ENCODE data around the gene CYTH4. TPM values are rescaled to one million over a fixed set of nuclear protein-coding genes. Genes with fewer than 3 reads are reported as not detected.

Gene CYTH4
- total RNA-seq, 2 donors from 2014 or later, result 2.3 to 7.9 TPM

DNA sequence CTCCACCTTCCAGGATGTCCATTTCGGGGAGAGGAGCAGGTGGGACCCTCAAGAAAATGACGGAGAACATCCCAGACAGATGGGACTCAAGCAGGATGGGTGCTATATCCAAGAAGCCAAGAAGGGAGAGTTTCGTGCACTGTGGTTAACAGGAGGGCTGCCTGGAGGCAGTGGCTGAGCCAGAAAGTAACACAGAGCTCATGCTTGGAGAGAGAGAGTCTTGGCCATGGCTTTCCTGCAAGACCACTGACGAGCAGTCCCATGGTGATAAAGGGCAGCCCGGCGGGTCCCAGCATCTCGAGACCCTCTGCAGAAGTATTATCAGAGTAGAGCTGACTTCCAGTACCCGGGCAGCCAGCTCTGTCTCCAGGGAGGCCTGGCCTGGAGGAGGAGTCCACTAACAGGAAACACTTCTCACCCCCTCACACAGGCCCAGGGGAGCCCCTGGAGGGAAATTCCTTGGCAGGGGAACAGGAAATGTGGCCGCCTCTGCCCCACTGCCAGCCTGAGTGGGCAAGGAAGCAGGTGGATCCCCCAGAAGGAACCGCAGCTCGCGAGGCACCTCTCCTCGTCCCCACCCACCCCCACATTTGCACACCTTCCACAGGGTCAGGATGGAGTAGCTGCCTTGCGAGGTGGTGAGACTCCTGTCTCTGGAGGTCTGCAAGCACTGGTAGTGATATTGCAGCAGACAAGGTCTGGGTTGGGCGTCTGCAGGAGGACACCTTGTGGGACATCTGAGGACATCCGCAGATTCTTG lies 32.2 kb downstream of the CYTH4 start:
- Histone ChIP-seq H3K27me3 (no peaks in the 10 kb centered on the region), H3K36me3 (replicated peaks in 1 of 2; ENCODE audit: insufficient read depth in 1 of 2, low read depth in 2 of 2) (no peaks in the 10 kb centered on the region), H3K27ac (no peak overlapping the region), H3K4me1 (no peaks in the 10 kb centered on the region), H3K4me3 (no peak overlapping the region), H3K9me3 (no peaks in the 10 kb centered on the region)
- intact Hi-C loops (cut with DNase I), result loop anchor here (5.0 kb wide), 1 partner anchor 143 kb away; no protein-coding TSS in a partner anchor
- WGBS, 2 donors, result 40 to 54% methylated on average over 8 to 16 of the region's 16 CpGs
- DNase-seq (no peak), ATAC-seq (no peak)
- TF ChIP-seq POLR2A (IDR thresholded peaks at IDR 0.05), result no peak
- TF ChIP-seq, protein P1, sequence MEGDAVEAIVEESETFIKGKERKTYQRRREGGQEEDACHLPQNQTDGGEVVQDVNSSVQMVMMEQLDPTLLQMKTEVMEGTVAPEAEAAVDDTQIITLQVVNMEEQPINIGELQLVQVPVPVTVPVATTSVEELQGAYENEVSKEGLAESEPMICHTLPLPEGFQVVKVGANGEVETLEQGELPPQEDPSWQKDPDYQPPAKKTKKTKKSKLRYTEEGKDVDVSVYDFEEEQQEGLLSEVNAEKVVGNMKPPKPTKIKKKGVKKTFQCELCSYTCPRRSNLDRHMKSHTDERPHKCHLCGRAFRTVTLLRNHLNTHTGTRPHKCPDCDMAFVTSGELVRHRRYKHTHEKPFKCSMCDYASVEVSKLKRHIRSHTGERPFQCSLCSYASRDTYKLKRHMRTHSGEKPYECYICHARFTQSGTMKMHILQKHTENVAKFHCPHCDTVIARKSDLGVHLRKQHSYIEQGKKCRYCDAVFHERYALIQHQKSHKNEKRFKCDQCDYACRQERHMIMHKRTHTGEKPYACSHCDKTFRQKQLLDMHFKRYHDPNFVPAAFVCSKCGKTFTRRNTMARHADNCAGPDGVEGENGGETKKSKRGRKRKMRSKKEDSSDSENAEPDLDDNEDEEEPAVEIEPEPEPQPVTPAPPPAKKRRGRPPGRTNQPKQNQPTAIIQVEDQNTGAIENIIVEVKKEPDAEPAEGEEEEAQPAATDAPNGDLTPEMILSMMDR (IDR thresholded peaks at IDR 0.05), result no peak

DNA sequence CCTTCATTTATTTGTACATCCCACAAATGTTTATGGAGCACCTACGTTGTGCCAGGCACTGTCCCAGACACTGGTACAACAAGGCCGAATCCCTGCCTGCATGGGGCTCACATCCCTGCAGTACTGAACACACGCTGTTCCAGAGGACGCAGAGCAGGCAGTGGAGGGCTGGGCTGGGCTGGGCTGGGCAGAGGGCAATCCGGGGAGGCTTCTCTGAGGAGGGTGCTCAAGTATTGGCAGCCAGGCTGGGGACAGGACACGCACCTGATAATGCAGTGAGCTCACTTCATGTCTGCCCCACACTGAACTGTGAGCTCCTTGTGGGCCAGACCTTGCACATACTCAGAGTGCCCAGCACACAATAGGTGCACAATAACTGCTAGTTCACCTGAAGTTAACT lies 34.1 kb downstream of the CYTH4 start:
- intact Hi-C loops (cut with DNase I), result loop anchor here (5.0 kb wide), 1 partner anchor 141 kb away; no protein-coding TSS in a partner anchor
- Histone ChIP-seq H3K27me3 (no peaks in the 10 kb centered on the region), H3K27ac (no peak overlapping the region), H3K4me1 (no peaks in the 10 kb centered on the region), H3K9me3 (no peaks in the 10 kb centered on the region), H3K4me3 (no peak overlapping the region), H3K36me3 (replicated peaks in 1 of 2; ENCODE audit: insufficient read depth in 1 of 2, low read depth in 2 of 2) (no peaks in the 10 kb centered on the region)
- 36 to 55% methylated on average over 3 to 5 of the region's 6 CpGs for WGBS, 2 donors
- no peak for TF ChIP-seq POLR2A (IDR thresholded peaks at IDR 0.05)
- TF ChIP-seq, protein P1 (IDR thresholded peaks at IDR 0.05), result no peak
- no peak for DNase-seq
- ATAC-seq, result peak; percentile 3

DNA sequence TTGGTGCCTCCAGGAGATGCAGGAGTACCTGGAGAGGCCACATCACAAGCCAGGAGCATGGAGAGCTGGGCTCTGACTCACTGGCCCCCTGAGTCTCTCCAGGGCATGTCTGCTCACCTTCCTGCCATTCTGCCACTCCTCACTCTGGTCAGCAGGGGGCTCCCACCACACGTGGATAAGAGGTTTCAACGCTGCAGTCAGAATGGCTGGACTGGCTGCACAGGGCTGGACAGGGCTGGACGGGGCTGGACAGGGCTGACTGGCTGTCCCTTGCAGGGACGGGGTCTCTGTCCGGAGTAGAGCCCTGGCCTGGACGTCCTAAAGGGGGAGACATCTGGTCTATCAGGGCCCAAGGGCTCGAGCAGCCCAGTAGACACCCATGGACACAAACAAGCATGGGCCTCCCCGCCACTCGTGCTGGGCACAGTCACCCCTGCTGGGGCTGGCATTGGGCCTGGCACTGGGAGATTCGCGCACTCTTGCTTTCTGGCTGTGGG lies 34.6 kb downstream of the CYTH4 start:
- no peaks in the 10 kb centered on the region for H3K4me1 ChIP-seq
- peak; percentile 80 to 87 (median 84) for DNase-seq
- no peaks in the 10 kb centered on the region for H3K36me3 ChIP-seq (replicated peaks in 1 of 2; ENCODE audit: insufficient read depth in 1 of 2, low read depth in 2 of 2)
- H3K9me3 ChIP-seq, result no peaks in the 10 kb centered on the region
- H3K27me3 ChIP-seq, result no peaks in the 10 kb centered on the region
- WGBS, 2 donors, result 0 to 27% methylated on average over 5 to 11 of the region's 11 CpGs
- TF ChIP-seq POLR2A (IDR thresholded peaks at IDR 0.05), result no peak
- TF ChIP-seq, protein P1 (IDR thresholded peaks at IDR 0.05), result peak; percentile 82 to 97 (median 94)
- no peak overlapping the region for H3K27ac ChIP-seq
- intact Hi-C loops (cut with DNase I), result loop anchor here (5.0 kb wide), 1 partner anchor 140 kb away; no protein-coding TSS in a partner anchor
- ATAC-seq, result peak; percentile 90
- H3K4me3 ChIP-seq, result no peak overlapping the region

DNA sequence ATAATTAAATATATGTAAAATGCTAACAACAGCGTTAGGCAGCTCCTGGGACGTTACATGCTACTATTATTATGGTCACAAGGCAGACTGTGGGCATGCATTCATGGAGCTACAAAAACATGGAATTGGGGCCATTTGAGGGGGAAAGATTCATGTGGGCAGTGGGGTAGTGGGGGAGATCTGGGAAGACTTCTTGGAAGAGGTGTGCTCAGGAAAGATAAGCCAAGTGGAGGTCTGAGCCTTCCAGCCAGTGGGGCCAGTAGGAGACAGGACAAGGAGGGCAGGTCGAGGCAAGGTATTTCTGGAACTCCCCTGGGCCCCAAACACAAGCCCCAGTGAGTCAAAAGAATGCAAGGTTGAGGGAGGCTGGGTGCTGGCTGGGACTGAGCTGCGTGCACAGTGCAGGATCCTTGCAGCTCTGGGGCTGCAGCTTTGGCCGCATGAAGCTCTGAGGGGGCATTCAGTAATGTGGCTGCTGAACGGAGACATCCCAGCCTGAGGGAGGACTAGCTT lies 35.4 kb downstream of the CYTH4 start:
- Histone ChIP-seq H3K4me1 (no peaks in the 10 kb centered on the region), H3K4me3 (no peak overlapping the region), H3K36me3 (replicated peaks in 1 of 2; ENCODE audit: insufficient read depth in 1 of 2, low read depth in 2 of 2) (no peaks in the 10 kb centered on the region), H3K27me3 (no peaks in the 10 kb centered on the region), H3K9me3 (no peaks in the 10 kb centered on the region), H3K27ac (no peak overlapping the region)
- no peak for ATAC-seq
- no peak for DNase-seq
- 73 to 79% methylated on average over 6 of the region's 6 CpGs for WGBS, 2 donors
- no peak for TF ChIP-seq POLR2A (IDR thresholded peaks at IDR 0.05)
- TF ChIP-seq, protein P1 (IDR thresholded peaks at IDR 0.05), result no peak
- intact Hi-C loops (cut with DNase I), result loop anchor here (5.0 kb wide), 1 partner anchor 140 kb away; no protein-coding TSS in a partner anchor
